Hepatocyte (in vitro differentiated cells): Measurements from ENCODE around the gene TMCO6. TPM values are rescaled to one million over a fixed set of nuclear protein-coding genes. Genes with fewer than 3 reads are reported as not detected.

Source experiments
- DNase-seq: peaks from one replicate; pipeline ENCODE4 v3.0.0-alpha.2; 2016; ENCODE audit warnings: low spot score
- H2AFZ ChIP-seq: fragments of 200-600 bp; sonication (generic); 2 replicates; pipeline ENCODE4 v1.6.0; 2016; ENCODE audit warnings: antibody characterized with exemption, mild to moderate bottlenecking
- H3K27ac ChIP-seq: fragments of 200-600 bp; sonication (generic); 2 replicates; pipeline ENCODE4 v1.5.1; 2016; ENCODE audit warnings: mild to moderate bottlenecking
- H3K27me3 ChIP-seq: fragments of 200-600 bp; sonication (generic); 2 replicates; pipeline ENCODE4 v1.6.1; 2016
- H3K36me3 ChIP-seq: fragments of 200-600 bp; sonication (generic); replicated peaks from 2 replicates; pipeline ENCODE4 v1.5.1; 2016; ENCODE audit warnings: low read depth; ENCODE audit not compliant: insufficient read depth
- H3K4me1 ChIP-seq: fragments of 200-600 bp; sonication (generic); 2 replicates; pipeline ENCODE4 v1.5.1; 2016; ENCODE audit warnings: mild to moderate bottlenecking, moderate library complexity; ENCODE audit not compliant: insufficient read depth
- H3K4me2 ChIP-seq: fragments of 200-600 bp; sonication (generic); 2 replicates; pipeline ENCODE4 v1.6.0; 2016
- H3K4me3 ChIP-seq: fragments of 200-600 bp; sonication (generic); 2 replicates; pipeline ENCODE4 v1.5.1; 2016; ENCODE audit warnings: mild to moderate bottlenecking
- H3K79me2 ChIP-seq: fragments of 200-600 bp; sonication (generic); 2 replicates; pipeline ENCODE4 v1.6.0; 2017; ENCODE audit warnings: mild to moderate bottlenecking
- H3K9me2 ChIP-seq: fragments of 200-600 bp; sonication (generic); replicated peaks from 2 replicates; pipeline ENCODE4 v1.6.0; 2017; ENCODE audit warnings: mild to moderate bottlenecking; ENCODE audit not compliant: insufficient read depth
- H3K9me3 ChIP-seq: fragments of 200-600 bp; sonication (generic); 2 replicates; pipeline ENCODE4 v1.5.1; 2016; ENCODE audit warnings: low read depth, mild to moderate bottlenecking
- H4K20me1 ChIP-seq: fragments of 200-600 bp; sonication (generic); 2 replicates; pipeline ENCODE4 v1.6.0; 2016; ENCODE audit warnings: mild to moderate bottlenecking; ENCODE audit not compliant: insufficient read depth, poor library complexity, severe bottlenecking
- CTCF ChIP-seq: fragments of 200-600 bp; sonication (generic); IDR thresholded peaks from 2 replicates; pipeline ENCODE4 v1.5.1; 2016; ENCODE audit warnings: antibody characterized with exemption, mild to moderate bottlenecking; ENCODE audit not compliant: poor library complexity
- EZH2 ChIP-seq: fragments of 200-600 bp; sonication (generic); IDR thresholded peaks from 2 replicates; pipeline ENCODE4 v1.6.1; 2016; ENCODE audit warnings: antibody characterized with exemption, mild to moderate bottlenecking, borderline replicate concordance
- EZH2phosphoT487 ChIP-seq: fragments of 200-600 bp; sonication (generic); IDR thresholded peaks from one replicate; pipeline ENCODE4 v1.6.1; 2018; ENCODE audit warnings: antibody characterized with exemption, mild to moderate bottlenecking, low read depth, moderate library complexity; ENCODE audit not compliant: unreplicated experiment, severe bottlenecking
- WGBS: methylation state at CpG from one replicate; pipeline ENCODE4 v1.1.6; 2016; ENCODE audit warnings: low lambda C conversion rate; ENCODE audit errors: missing lambda C conversion rate; 5-methylcytosine and 5-hydroxymethylcytosine counted together
- polyA plus RNA-seq: library from polyadenylated mRNA; unstranded; fragments of >200 nt; fragmentation: Nextera tagmentation; extraction: Ambion mirVana; gene quantifications from 2 replicates; pipeline ENCODE4 v1.2.1, GENCODE V29; 2016
- total RNA-seq: library from RNA; depleted of rRNA; stranded (reverse); fragments of >200 nt; gene quantifications from 2 replicates; pipeline ENCODE4 v1.2.3, GENCODE V29; 2014

Gene TMCO6
- total and polyA plus RNA-seq, 2 experiments from 2014 or later, result 13.1 to 25.8 TPM

GRCh38 chr5:140627972-140628371, 11.3 kb upstream of the TMCO6 start:
- TF ChIP-seq EZH2phosphoT487 (no peak), CTCF (no peak), EZH2 (no peak)
- no peaks in the 10 kb centered on the region for H3K79me2 ChIP-seq
- H3K9me3 ChIP-seq, result no peaks in the 10 kb centered on the region
- no peak for DNase-seq
- no peaks in the 10 kb centered on the region for H3K36me3 ChIP-seq
- H3K4me1 ChIP-seq, result no peaks in the 10 kb centered on the region
- H3K27me3 ChIP-seq, result no peaks in the 10 kb centered on the region
- 94% methylated on average over 6 of the region's 6 CpGs for WGBS
- no peak overlapping the region for H3K4me2 ChIP-seq
- H4K20me1 ChIP-seq, result no peaks in the 10 kb centered on the region
- H2AFZ ChIP-seq, result no peak overlapping the region
- H3K27ac ChIP-seq, result no peak overlapping the region
- no peak overlapping the region for H3K4me3 ChIP-seq
- no peaks in the 10 kb centered on the region for H3K9me2 ChIP-seq

- Histone ChIP-seq H3K4me1 (no peaks in the 10 kb centered on the region), H3K27ac (no peak overlapping the region), H3K27me3 (no peaks in the 10 kb centered on the region), H3K79me2 (no peaks in the 10 kb centered on the region), H3K9me2 (no peaks in the 10 kb centered on the region), H3K36me3 (no peaks in the 10 kb centered on the region), H4K20me1 (no peaks in the 10 kb centered on the region), H3K4me3 (no peak overlapping the region), H2AFZ (no peak overlapping the region), H3K4me2 (no peak overlapping the region), H3K9me3 (no peaks in the 10 kb centered on the region)
- 43% methylated on average over 1 of the region's 1 CpG for WGBS
- DNase-seq, result no peak
- no peak for TF ChIP-seq EZH2phosphoT487
- TF ChIP-seq CTCF, result no peak
- TF ChIP-seq EZH2, result no peak
Measured at GRCh38 chr5:140628711-140629110, 10.5 kb upstream of the TMCO6 start.

- Histone ChIP-seq H3K4me1 (no peaks in the 10 kb centered on the region), H3K79me2 (no peaks in the 10 kb centered on the region), H3K36me3 (no peaks in the 10 kb centered on the region), H3K9me2 (no peaks in the 10 kb centered on the region), H3K27me3 (no peaks in the 10 kb centered on the region), H3K4me3 (no peak overlapping the region), H3K9me3 (no peaks in the 10 kb centered on the region), H4K20me1 (no peaks in the 10 kb centered on the region), H2AFZ (no peak overlapping the region), H3K4me2 (no peak overlapping the region), H3K27ac (no peak overlapping the region)
- TF ChIP-seq EZH2 (no peak), EZH2phosphoT487 (no peak), CTCF (no peak)
- WGBS, result 62% methylated on average over 2 of the region's 2 CpGs
- no peak for DNase-seq
Measured at GRCh38 chr5:140630292-140631035, 8.8 kb upstream of the TMCO6 start.

GRCh38 chr5:140631036-140631417, 8.2 kb upstream of the TMCO6 start:
- Histone ChIP-seq H3K4me3 (no peak overlapping the region), H3K27me3 (no peaks in the 10 kb centered on the region), H4K20me1 (no peaks in the 10 kb centered on the region)

More at GRCh38 chr5:140631036-140631417, 8.2 kb upstream of the TMCO6 start:
- H3K4me2 ChIP-seq, result no peak overlapping the region
- H3K9me2 ChIP-seq, result no peaks in the 10 kb centered on the region
- H3K4me1 ChIP-seq, result no peaks in the 10 kb centered on the region
- no peaks in the 10 kb centered on the region for H3K79me2 ChIP-seq
- TF ChIP-seq CTCF (no peak), EZH2phosphoT487 (no peak), EZH2 (no peak)
- DNase-seq, result no peak
- WGBS, result 93% methylated on average over 4 of the region's 4 CpGs
- no peaks in the 10 kb centered on the region for H3K9me3 ChIP-seq
- no peaks in the 10 kb centered on the region for H3K36me3 ChIP-seq
- H2AFZ ChIP-seq, result no peak overlapping the region
- H3K27ac ChIP-seq, result no peak overlapping the region
